CD4-positive, alpha-beta T cell treated with Interleukin-12 subunit alpha and Interleukin-12 subunit beta, for 1 hour (primary cell): Measurements from ENCODE around the gene POLA1.
"Not testable (repeated sequence)": the region's sequence is repeated elsewhere in the genome, so short reads cannot be mapped to it uniquely, and the experiment has no call there.

ENCODE experiments used
- DNase-seq: peaks from one replicate; pipeline ENCODE4 v3.0.0-alpha.2; 2020

The POLA1 gene

DNA sequence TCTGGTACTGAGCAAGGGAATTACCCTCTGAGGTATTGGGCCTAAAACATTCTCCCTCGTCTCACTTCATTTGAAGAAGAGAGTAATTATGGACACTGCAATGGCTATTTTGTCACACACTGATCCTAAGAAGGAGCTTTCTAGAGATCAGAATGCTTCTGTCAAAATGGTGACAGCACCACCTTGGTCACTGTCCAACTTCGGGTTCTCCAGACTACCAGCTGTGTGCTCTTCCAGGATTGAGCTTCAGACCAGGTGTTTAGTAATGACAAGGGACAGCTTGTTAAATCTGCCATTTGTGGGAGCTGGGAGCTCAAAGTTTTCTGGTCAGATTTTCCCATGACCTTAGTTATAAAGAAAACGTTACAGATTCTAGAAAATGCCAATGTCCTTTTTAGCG, 105.4 kb downstream of the POLA1 start:
- no peak for DNase-seq

DNA sequence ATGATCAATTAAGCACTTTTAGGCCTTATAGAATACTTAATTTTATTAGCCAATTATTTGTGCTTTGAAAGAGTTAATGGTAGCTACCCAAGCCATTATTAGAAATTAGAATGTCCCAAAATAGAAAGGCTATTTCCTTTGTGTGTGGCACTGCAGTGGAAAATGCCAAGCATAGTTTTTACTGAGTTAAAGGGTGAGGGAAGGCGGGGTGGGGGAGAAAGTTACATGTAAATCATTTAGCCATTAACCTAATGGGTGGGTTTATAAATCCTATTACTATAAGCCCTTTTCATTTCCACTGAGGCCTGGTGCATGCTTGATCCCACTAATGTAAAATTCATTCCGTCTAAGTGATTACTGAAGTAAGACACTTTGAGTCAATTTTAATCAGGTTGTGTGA, 105.8 kb downstream of the POLA1 start:
- DNase-seq, result no peak

GRCh38 chrX:24805201-24805600, 111.5 kb downstream of the POLA1 start:
- no peak for DNase-seq

GRCh38 chrX:24819807-24820206, 126.1 kb downstream of the POLA1 start:
- DNase-seq, result not testable (repeated sequence)

GRCh38 chrX:24828147-24828546, 134.4 kb downstream of the POLA1 start:
- DNase-seq, result no peak

- no peak for DNase-seq
These were observed 134.9 kb downstream of the POLA1 start for GRCh38 chrX:24828600-24828999.

- DNase-seq, result no peak
These were observed 140.0 kb downstream of the POLA1 start for GRCh38 chrX:24833695-24834094.

DNA sequence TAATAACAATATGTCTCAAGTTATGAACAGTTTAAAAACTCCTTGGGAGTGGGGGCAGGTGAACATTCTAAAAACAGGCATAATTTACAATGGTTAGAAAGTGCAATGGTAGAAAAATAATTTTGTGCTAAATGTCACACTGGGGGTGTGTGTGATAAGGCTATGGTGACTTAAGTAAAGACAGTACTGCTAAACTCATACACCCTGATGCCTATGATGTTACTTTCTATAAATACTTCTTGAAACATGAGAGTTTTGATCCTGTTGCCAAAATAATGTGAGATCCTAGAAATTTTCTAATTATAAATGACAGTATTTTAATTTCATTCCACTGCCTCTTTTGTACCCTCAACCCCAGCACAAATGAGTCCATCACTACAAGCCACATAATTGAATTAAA, 144.2 kb downstream of the POLA1 start:
- DNase-seq, result no peak

GRCh38 chrX:24838629-24839028, 144.9 kb downstream of the POLA1 start:
- DNase-seq, result peak; percentile 27

- DNase-seq, result no peak
These were observed 145.6 kb downstream of the POLA1 start for GRCh38 chrX:24839331-24839730.

DNA sequence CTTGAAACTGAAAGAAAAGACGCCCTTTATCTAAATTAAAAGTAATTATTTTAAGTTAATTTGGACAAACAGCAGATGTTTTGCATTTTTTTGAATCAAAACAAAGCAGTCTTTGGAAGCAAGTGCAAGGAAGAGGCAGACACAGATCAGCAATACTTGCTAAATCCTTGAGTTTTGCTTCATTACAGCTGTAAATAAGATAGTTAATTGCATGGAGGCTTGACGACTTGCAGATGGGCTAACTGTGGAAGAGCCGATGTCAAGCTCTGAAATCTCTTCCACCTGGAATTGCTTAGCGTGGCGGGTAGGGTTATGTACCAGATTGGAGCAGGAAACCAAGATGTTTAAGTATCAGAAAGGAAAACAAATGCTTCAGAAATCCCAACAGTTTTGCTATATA, 148.8 kb downstream of the POLA1 start:
- DNase-seq, result no peak

DNA sequence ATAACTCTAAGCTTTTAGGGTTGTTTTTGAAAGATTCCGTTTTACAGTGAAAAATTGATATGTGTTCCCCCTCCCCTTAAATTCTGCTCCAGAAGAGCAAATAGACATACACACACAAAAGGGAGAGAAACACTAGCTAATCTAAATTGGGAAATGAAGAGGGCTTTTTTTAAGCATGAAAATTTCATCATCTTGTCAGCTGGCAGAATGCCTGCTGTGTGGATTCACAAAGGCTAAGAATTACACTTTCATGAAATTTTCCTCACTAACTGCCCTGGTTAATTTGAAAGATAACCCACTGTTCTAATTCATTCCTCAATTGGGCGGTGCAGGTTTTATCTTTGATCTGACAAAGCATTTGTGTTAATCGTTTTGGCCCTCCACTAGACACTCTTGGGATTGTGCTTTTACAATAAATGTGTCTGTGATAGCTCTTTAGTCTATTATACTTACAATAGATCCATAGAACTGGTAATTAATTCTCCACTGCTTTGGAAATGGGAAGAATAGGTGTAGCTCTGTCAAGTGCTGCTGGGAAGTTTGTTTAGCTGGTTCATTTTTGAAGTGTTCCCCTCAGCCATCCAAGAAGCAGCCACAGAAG, 152.9 kb downstream of the POLA1 start:
- DNase-seq, result no peak

DNA sequence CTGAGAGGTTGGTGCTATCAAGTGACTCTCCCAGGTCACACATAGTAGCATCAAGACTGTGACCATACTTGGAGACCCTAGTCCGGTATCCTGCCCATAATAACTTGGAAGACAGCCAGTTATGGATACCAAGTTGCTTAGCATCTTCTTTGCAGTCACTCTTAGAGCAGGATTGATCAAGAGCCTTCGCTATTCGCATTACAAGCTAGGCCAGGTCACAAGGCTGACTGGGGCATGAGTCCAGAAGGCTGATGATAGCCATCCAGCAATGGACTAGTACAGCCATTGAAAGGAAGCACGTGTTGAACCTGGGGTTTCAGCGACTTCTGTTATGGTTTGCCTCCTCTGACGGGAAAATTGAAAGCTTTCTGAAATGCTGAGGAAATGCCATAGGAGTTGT, 157.6 kb downstream of the POLA1 start:
- no peak for DNase-seq

DNA sequence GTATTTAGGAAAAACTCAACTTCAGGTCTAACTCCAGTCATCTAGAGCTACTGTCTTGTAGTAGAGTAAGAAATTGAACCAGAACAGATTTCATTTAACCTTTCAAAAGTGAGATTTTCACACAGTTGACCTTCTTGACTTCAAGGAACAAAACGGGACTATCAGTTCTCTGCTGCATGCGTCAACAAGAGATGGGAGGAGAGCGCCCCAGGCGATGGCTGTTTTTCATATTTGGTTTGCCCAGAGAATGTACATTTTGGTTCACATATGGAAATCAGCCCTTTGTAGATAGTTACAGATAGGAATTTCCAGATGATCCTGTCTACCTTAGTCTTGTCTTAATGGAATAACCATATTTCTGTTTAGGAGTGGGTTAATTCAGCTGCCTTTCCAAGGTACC, 158.1 kb downstream of the POLA1 start:
- no peak for DNase-seq

DNA sequence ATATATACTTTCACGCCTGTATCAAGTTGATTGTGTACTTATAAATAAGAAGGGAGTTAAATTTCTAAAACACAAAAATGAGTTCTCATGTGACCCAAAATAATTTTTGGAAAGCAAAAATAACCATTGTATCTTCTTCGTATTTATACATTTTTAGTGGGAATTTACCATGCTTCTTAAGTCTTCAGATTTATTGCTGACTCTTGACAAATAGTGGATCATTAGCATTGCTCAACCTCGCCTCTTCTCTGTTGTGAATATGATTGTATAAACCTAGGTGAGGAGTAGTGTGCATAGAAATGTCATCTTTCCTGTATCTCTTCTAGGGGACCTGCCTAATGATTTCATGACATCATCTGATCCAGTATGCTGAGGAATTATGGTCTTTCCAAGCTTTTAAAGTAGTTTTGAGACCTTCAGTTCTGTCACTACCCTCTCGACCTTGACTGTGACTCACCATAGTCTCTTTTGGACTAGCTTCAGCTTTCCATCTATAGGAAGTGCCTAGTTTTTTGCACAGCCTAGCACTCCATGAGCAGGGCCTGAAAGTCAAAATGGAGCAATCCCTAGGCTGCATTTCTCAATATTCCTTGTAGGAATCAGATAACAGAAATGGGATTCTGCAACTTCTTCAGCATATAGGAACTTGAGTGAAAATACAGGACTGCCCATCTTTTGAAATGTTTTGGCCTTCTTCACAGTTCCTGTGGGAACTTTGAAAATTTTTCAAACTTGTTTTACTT, 164.5 kb downstream of the POLA1 start:
- DNase-seq, result no peak

GRCh38 chrX:24859211-24859841, 165.6 kb downstream of the POLA1 start:
- no peak for DNase-seq

- DNase-seq, result no peak
These were observed 166.4 kb downstream of the POLA1 start for GRCh38 chrX:24860140-24860539.

GRCh38 chrX:24862343-24862742, 168.6 kb downstream of the POLA1 start:
- DNase-seq, result no peak

GRCh38 chrX:24863779-24864178, 170.1 kb downstream of the POLA1 start:
- DNase-seq, result not testable (repeated sequence)

DNA sequence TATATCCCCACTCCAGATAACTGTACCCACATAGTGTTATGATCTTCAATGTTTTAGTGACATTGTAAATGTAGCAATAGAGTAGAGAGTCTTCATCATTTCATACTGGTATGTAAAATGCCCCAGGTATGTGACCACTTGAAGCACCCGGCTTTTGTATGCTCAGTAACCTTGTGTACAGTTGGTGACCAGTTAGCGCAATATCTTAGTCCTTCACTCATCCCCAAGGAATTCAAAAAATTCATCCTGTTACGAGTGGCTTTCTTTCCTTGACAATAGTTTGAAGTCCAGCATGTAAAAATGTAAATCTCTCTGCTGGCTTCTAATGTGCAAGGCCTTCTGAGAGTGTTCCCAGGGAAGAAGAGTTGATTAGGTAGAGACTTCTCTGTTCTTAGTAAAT, 176.4 kb downstream of the POLA1 start:
- DNase-seq, result no peak

- DNase-seq, result no peak
These were observed 181.0 kb downstream of the POLA1 start for GRCh38 chrX:24874604-24875247.

GRCh38 chrX:24876530-24877287, 183.0 kb downstream of the POLA1 start:
- no peak for DNase-seq

DNA sequence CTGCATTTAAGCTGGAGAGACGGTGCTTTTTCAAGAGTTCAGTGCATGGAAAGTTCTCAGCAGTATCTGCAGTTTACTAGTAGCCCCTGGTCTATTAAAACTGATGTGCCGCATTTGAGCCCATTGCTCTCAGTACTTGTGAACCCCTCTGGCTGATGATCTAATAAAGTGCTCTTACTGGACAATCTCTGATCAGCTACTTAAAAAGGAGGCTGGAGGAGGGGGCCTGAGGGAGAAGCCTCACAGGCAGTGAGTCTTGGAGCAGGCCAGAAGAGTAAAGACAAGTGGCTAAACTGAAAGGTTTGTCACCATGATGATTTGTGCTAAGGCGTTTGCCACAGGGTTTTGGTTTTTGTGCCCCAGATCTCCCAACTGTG, 183.6 kb downstream of the POLA1 start:
- no peak for DNase-seq
